ENCODE measurements around the gene PCGF1. TPM values are rescaled to one million over a fixed set of nuclear protein-coding genes. Genes with fewer than 3 reads are reported as not detected.

Gene PCGF1
- total RNA-seq, 1 experiment from 2014 or later: 44.8 TPM

DNA sequence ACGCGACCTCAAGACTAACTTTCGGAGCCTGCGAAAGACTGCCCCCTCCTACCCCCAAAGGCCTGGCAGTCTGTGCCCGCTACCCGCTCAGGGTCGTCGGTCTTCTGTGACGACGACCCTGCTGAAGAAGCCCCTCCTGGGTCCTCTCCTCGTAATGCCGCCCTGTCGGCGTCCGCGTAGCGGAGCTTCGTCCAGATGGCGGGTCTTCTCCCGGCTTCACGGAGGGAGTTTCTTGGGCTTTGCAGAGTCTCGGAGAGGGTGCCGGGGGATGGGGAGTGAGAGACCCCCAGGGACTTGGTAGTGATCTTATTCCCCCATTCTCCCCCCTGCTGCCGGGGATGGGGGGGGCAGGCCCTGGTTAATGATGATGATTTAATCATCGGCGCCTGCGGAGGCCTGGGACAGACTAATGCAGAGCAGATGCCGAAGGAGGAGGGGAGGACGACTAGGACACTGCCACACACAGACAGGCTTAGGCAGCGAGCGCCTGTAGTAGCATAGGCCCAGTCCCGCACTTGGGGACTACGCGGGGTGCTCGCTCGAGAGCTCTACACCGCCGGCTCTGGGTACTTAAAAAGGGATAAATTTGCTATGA, 528 bp upstream of the PCGF1 start:
- Histone ChIP-seq H3K79me2 (ENCODE audit: low read length) (peaks cover 22% of the 10 kb centered on the region), H3K36me3 (ENCODE audit: insufficient read depth, low read length) (peaks cover 9% of the 10 kb centered on the region; the same call in 1 of the 2 replicates), H3K9me2 (replicated peaks; ENCODE audit: insufficient read depth, low read length) (no peaks in the 10 kb centered on the region), H3K9ac (ENCODE audit: low read length) (peak overlapping the region; percentile 89), H2AFZ (ENCODE audit: low read length) (peak overlapping the region; percentile 60), H3K9me3 (ENCODE audit: low read length) (no peaks in the 10 kb centered on the region), H3K27ac (ENCODE audit: low read length) (peak overlapping the region; percentile 88; the same call in 1 of the 2 replicates), H3K4me1 (ENCODE audit: low read length) (peaks cover 46% of the 10 kb centered on the region), H3K27me3 (ENCODE audit: low read length) (no peaks in the 10 kb centered on the region), H3K4me3 (ENCODE audit: low read length) (peak overlapping the region; percentile 78), H4K20me1 (ENCODE audit: insufficient read depth, low read depth, low read length) (no peaks in the 10 kb centered on the region), H3K4me2 (ENCODE audit: low read depth, low read length, poor library complexity, severe bottlenecking) (peak overlapping the region; percentile 89)
- DNase-seq: no peak

DNA sequence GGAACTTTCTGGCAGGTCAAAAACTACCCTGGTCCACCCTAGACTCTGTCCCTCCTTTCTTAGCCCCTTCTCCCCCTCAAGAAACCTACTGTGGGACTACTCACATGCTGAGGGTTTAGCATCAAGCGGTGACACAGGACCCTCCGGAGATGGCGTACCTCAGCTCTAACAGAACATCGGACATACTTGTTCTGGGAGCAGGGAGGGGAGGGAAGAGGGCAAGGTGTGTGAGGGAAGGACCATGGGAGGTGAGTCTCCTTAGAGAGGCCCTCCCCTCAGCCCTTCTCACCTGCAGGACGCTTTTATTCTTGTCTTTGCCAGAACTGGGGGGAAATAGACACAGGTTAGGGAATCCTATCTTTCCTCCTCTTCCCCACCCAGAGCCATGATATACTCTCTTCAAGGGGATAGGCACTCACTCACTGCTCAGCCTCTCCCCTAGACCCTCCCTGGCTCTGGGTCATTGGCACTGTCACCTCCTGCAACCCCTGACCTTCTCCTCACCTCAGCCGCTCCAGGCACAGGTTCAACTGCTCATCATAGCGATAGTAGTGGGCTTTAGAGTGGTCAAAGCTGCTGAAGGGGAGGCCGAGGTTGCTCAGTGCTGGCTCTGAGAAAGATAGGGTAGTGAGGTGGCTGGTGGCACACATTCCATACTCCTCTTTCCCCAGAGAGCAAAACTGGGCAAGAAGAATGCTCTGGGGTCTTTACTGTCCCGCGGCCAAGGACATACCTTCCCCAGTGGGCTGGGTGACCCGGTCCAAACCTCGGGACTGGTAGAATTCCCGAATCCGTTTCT, 1.8 kb downstream of the PCGF1 start:
- DNase-seq: no peak

DNA sequence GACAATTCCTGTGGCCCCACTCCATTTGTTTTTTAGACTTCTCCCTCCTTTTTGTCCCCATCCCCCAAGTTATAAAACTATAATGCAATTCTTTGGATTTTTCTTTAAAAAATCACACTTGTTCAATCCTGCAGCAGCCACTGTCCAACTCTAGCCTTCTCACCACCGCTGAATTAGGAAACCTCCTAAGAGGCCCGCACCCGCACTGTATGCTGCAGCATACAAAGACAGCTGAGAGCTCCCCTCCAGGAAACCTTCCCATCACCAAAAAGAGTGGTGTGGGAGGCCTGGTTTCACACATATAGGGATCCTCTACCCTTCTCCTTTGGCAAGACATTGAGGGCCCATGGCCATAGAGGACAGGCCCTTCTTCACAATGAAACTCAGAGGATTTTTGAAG, 2.9 kb downstream of the PCGF1 start:
- Histone ChIP-seq H3K4me3 (ENCODE audit: low read length) (peak overlapping the region; percentile 78; the same call in 1 of the 2 replicates), H3K9ac (ENCODE audit: low read length) (peak overlapping the region; percentile 89), H2AFZ (ENCODE audit: low read length) (no peak overlapping the region), H3K79me2 (ENCODE audit: low read length) (peaks cover 33% of the 10 kb centered on the region), H4K20me1 (ENCODE audit: insufficient read depth, low read depth, low read length) (no peaks in the 10 kb centered on the region), H3K36me3 (ENCODE audit: insufficient read depth, low read length) (peaks cover 9% of the 10 kb centered on the region; the same call in 1 of the 2 replicates), H3K9me2 (replicated peaks; ENCODE audit: insufficient read depth, low read length) (no peaks in the 10 kb centered on the region), H3K9me3 (ENCODE audit: low read length) (no peaks in the 10 kb centered on the region), H3K27me3 (ENCODE audit: low read length) (no peaks in the 10 kb centered on the region), H3K4me2 (ENCODE audit: low read depth, low read length, poor library complexity, severe bottlenecking) (peak overlapping the region; percentile 89), H3K4me1 (ENCODE audit: low read length) (peaks cover 65% of the 10 kb centered on the region), H3K27ac (ENCODE audit: low read length) (peak overlapping the region; percentile 69)
- no peak for DNase-seq

More for the DNA sequence above, 1.8 kb downstream of the PCGF1 start:
- Histone ChIP-seq H3K79me2 (ENCODE audit: low read length) (peaks cover 33% of the 10 kb centered on the region), H3K4me1 (ENCODE audit: low read length) (peaks cover 65% of the 10 kb centered on the region), H3K9me3 (ENCODE audit: low read length) (no peaks in the 10 kb centered on the region), H3K9me2 (replicated peaks; ENCODE audit: insufficient read depth, low read length) (no peaks in the 10 kb centered on the region), H3K27me3 (ENCODE audit: low read length) (no peaks in the 10 kb centered on the region), H3K9ac (ENCODE audit: low read length) (peak overlapping the region; percentile 89), H4K20me1 (ENCODE audit: insufficient read depth, low read depth, low read length) (no peaks in the 10 kb centered on the region), H2AFZ (ENCODE audit: low read length) (no peak overlapping the region), H3K27ac (ENCODE audit: low read length) (peak overlapping the region; percentile 69), H3K4me3 (ENCODE audit: low read length) (peak overlapping the region; percentile 78), H3K4me2 (ENCODE audit: low read depth, low read length, poor library complexity, severe bottlenecking) (peak overlapping the region; percentile 89), H3K36me3 (ENCODE audit: insufficient read depth, low read length) (peaks cover 9% of the 10 kb centered on the region; the same call in 1 of the 2 replicates)

DNA sequence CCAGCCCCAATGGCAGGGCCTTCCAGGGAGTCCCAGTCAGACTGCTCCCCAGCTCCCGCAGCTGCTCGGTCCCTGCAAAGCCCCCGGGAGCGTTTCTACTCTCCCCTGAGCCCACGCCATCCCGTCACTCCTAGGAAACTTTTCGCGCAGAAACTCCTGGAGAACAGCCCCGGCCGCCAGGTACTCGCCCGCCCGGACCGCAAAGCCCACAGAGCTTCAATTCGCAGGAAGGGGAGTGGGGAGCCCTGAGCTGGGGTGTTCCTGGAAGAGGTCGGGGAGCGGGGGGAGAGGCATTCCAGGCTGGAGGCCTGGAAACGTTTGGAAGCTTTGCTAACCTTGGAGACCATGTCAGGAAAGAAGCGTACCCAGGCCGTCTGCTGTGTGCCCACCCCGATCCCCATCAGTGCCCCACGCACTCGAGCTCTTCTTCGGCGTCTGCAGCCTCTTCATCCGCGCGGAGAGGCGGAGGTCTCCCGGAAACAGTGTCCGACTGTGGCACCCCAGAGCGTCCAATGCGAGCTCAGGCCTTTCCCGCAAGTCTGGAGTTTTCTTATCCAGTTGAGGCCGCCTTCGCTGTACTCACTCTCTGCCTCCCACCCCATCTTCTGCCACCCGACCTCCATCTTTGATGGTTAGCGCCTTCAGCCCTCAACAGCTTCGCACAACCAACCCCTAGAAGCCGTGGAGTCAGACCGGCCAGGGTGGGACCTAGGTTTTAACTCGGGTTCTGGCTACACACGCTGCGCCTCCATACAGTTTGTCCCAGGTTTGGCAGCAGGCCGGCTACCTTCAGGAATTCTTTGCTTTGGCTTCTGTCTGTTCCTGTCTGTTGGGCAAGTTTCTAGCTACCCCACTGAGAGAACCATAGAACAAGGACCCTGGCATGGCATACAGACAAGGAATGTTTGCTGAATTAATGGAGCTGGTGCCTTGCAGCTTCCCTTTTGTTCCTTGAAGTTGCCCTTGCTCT, 3.7 kb downstream of the PCGF1 start:
- H3K27me3 ChIP-seq (ENCODE audit: low read length): no peaks in the 10 kb centered on the region
- H3K9me3 ChIP-seq (ENCODE audit: low read length): no peaks in the 10 kb centered on the region
- peak overlapping the region; percentile 61 for H2AFZ ChIP-seq (ENCODE audit: low read length)
- H3K36me3 ChIP-seq (ENCODE audit: insufficient read depth, low read length): peaks cover 9% of the 10 kb centered on the region; the same call in 1 of the 2 replicates
- peak overlapping the region; percentile 89 for H3K4me2 ChIP-seq (ENCODE audit: low read depth, low read length, poor library complexity, severe bottlenecking)
- H3K9ac ChIP-seq (ENCODE audit: low read length): peak overlapping the region; percentile 89
- peaks cover 65% of the 10 kb centered on the region for H3K4me1 ChIP-seq (ENCODE audit: low read length)
- H3K27ac ChIP-seq (ENCODE audit: low read length): peak overlapping the region; percentile 69
- no peak for DNase-seq
- H3K4me3 ChIP-seq (ENCODE audit: low read length): peak overlapping the region; percentile 83
- no peaks in the 10 kb centered on the region for H4K20me1 ChIP-seq (ENCODE audit: insufficient read depth, low read depth, low read length)
- peaks cover 33% of the 10 kb centered on the region for H3K79me2 ChIP-seq (ENCODE audit: low read length)
- no peaks in the 10 kb centered on the region for H3K9me2 ChIP-seq (replicated peaks; ENCODE audit: insufficient read depth, low read length)

DNA sequence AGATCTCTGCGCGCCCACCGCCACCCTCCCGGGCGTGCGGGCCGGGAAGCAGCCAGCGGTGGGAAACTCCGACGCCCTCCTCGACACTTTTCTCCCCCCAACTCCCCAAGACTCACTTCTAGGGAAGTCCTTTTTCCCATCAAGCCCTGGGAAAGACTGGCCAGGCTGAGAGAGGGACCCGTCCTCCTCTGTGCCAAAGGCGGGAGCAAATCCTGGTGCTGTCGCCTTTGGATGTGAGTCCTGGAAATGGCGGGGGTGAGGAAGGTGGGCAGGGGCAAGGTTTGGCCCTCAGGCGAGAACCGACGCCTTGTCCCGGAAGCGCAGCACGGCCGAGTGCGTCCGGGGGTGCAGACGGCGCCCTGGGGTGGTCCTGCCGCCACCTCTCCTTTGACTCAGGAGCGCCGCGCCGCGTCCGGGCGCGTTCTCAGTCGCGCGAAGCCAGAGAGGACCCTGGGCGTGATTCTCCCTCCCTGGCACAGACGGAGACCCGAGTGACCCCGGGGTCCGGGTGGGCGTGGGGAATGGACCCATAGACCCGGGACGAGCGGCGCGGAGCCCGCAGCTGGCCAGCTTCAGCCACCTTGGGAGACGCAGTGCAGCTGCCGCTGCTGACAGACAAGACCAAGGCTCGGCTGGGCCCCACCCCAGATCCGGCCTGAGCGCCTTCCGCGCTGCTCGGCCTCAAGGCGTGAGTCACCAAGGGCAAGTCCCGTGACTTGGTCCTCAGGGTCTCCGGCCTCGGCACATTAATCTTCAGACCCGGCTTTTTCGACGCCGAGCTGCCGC, 4.6 kb downstream of the PCGF1 start:
- Histone ChIP-seq H3K27me3 (ENCODE audit: low read length) (no peaks in the 10 kb centered on the region), H4K20me1 (ENCODE audit: insufficient read depth, low read depth, low read length) (no peaks in the 10 kb centered on the region), H3K4me3 (ENCODE audit: low read length) (peak overlapping the region; percentile 83), H2AFZ (ENCODE audit: low read length) (peak overlapping the region; percentile 61), H3K36me3 (ENCODE audit: insufficient read depth, low read length) (peaks cover 9% of the 10 kb centered on the region; the same call in 1 of the 2 replicates), H3K4me1 (ENCODE audit: low read length) (peaks cover 58% of the 10 kb centered on the region), H3K27ac (ENCODE audit: low read length) (peak overlapping the region; percentile 65), H3K9me2 (replicated peaks; ENCODE audit: insufficient read depth, low read length) (no peaks in the 10 kb centered on the region), H3K79me2 (ENCODE audit: low read length) (peaks cover 33% of the 10 kb centered on the region), H3K4me2 (ENCODE audit: low read depth, low read length, poor library complexity, severe bottlenecking) (peak overlapping the region; percentile 89), H3K9me3 (ENCODE audit: low read length) (no peaks in the 10 kb centered on the region), H3K9ac (ENCODE audit: low read length) (peak overlapping the region; percentile 89)
- DNase-seq: peak; percentile 90

DNA sequence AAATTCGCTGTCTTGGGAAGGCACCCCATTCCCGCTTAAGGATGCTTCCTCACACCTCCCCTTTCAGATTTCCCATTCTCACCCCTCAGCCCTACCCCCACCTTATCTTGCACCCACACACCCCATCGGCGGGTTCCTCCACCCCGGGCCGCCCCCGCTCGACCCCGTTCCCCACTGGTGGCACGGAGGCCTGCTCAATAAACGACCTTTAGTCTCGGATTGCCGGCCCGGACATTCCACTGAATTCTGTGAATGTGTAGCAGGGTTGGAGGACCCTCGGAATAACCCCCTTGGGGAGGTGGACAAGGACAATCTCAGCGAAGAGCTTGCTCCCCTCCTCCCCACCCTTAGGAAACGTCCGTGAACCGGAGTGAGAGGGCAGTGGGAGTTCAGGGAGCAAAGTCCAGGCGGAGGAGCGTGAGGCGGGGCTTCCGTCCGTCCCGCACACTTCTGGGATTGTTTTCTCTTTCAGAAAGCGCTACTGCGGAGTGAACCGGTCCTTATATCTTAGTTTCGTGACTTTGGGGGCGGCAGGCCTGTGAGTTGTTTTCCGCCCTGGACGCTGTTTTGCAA, 5.3 kb downstream of the PCGF1 start:
- H2AFZ ChIP-seq (ENCODE audit: low read length): peak overlapping the region; percentile 61; the same call in 1 of the 2 replicates

More for the DNA sequence above, 5.3 kb downstream of the PCGF1 start:
- Histone ChIP-seq H4K20me1 (ENCODE audit: insufficient read depth, low read depth, low read length) (no peaks in the 10 kb centered on the region), H3K4me1 (ENCODE audit: low read length) (peaks cover 56% of the 10 kb centered on the region), H3K79me2 (ENCODE audit: low read length) (peaks cover 33% of the 10 kb centered on the region), H3K27me3 (ENCODE audit: low read length) (no peaks in the 10 kb centered on the region), H3K36me3 (ENCODE audit: insufficient read depth, low read length) (peaks cover 9% of the 10 kb centered on the region; the same call in 1 of the 2 replicates), H3K9me3 (ENCODE audit: low read length) (no peaks in the 10 kb centered on the region), H3K9me2 (replicated peaks; ENCODE audit: insufficient read depth, low read length) (no peaks in the 10 kb centered on the region), H3K27ac (ENCODE audit: low read length) (peak overlapping the region; percentile 65), H3K4me3 (ENCODE audit: low read length) (peak overlapping the region; percentile 83), H3K4me2 (ENCODE audit: low read depth, low read length, poor library complexity, severe bottlenecking) (peak overlapping the region; percentile 89), H3K9ac (ENCODE audit: low read length) (peak overlapping the region; percentile 89)
- no peak for DNase-seq

Data from Karpas-422 (cell line).